Fibroblast of the aortic adventitia (primary cell): ENCODE data around the gene FBXO33. TPM values are rescaled to one million over a fixed set of nuclear protein-coding genes. Genes with fewer than 3 reads are reported as not detected.
A peak's percentile ranks its signal among the peaks of the same experiment; 100 is the strongest.

Experiments used
- DNase-seq: peaks from one replicate; pipeline ENCODE4 v3.0.0-alpha.2; 2010; ENCODE audit warnings: low read depth
- H3K4me3 ChIP-seq: 2 replicates; pipeline ENCODE4 v1.5.1; 2011; ENCODE audit warnings: low read depth, mild to moderate bottlenecking, control low read depth, low read length, moderate library complexity
- CTCF ChIP-seq: IDR thresholded peaks from 2 replicates; pipeline ENCODE4 v1.5.1; 2011; ENCODE audit warnings: mild to moderate bottlenecking, low read length, control low read depth, inconsistent platforms; ENCODE audit not compliant: insufficient read depth
- total RNA-seq: library from RNA; depleted of rRNA; stranded (reverse); fragments of >200 nt; gene quantifications from 2 replicates; pipeline ENCODE4 v1.2.3, GENCODE V29; 2012; ENCODE audit warnings: low replicate concordance

The FBXO33 gene
- total RNA-seq, 1 donor, result 17.5 TPM

DNA sequence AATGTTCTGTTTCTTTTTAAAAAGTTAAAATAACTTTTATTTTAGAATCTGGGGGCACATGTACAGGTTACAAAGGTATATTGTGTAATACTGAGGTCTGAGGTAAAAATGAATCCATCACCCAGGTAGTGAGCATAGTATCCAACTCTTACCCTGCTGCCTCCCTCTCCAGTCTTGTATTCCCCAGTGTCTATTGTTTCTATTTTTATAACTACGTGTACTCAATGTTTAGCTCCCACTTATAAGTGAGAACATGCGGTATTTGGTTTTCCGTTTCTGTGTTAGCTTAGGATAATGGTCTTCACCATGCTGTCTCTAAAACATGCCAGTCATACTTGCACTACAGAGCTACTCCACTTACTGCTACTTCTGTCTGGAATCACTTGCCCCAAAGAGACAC lies 8.4 kb downstream of the FBXO33 start:
- H3K4me3 ChIP-seq, result no peak overlapping the region
- DNase-seq, result no peak
- no peak for TF ChIP-seq CTCF

DNA sequence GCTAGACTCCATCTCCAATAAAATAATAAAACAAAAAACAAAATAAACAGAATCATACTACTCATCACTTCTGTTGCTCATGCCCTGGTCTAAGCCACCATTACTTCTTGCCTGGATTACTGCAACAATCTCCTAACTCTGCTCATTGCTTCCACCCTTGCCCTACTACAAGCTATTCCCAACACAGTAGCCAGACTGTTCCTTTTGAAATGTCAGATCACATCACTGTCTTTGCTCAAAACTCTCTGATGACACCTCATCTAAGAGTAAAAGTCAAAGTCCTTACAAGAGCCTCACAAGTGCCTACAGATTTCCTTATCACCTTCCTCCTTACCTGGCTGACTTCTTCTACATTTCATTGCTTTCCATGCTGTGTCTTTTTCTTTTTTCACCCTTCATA lies 10.0 kb downstream of the FBXO33 start:
- H3K4me3 ChIP-seq, result no peak overlapping the region
- no peak for DNase-seq
- no peak for TF ChIP-seq CTCF

GRCh38 chr14:39419272-39419671 lies 13.0 kb downstream of the FBXO33 start:
- no peak for DNase-seq
- peak; percentile 14 for TF ChIP-seq CTCF
- no peak overlapping the region for H3K4me3 ChIP-seq

DNA sequence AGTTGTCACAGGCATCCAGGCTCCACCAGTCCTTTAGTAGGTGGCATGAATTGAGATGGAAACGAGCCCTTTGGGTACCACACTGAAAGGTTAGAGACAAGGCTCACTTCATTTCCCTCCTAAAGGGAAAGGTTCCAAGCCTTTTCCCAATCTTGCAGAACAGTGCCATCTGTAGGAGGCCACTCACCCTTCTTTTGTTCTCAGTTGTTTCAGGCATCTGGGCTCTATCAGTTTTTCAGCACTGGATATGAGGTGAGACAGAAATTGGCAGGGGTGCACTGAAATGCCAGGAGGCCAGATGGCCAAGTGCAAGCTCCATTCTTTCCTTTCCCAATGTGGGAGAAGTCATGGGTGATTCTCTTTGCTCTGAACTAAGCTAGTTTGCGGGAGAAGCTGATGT lies 15.2 kb downstream of the FBXO33 start:
- peak; percentile 57 for DNase-seq
- peak; percentile 48 for TF ChIP-seq CTCF
- no peak overlapping the region for H3K4me3 ChIP-seq

- TF ChIP-seq CTCF, result no peak
- no peak overlapping the region for H3K4me3 ChIP-seq
- DNase-seq, result no peak
Observed at GRCh38 chr14:39416072-39416471, 16.2 kb downstream of the FBXO33 start.

DNA sequence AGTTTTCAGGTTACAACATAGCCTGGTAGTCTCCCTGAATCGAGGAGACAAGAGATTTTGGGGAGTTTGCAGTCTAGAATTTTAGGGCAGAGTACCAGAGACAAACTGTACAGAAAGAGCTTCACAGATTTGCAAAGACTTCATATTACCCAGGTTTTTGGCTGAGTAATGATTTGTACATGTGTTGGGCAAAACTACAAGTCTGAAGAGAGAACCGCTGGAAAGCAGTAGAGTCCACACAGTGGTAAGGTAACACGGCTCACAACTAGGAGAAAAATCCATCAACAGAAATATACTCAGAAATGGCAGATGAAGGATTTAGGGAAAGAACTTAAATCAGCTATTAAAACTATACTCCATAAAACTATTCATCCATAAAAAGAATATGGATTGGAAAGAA lies 25.7 kb downstream of the FBXO33 start:
- no peak for TF ChIP-seq CTCF
- H3K4me3 ChIP-seq, result no peak overlapping the region
- DNase-seq, result no peak

DNA sequence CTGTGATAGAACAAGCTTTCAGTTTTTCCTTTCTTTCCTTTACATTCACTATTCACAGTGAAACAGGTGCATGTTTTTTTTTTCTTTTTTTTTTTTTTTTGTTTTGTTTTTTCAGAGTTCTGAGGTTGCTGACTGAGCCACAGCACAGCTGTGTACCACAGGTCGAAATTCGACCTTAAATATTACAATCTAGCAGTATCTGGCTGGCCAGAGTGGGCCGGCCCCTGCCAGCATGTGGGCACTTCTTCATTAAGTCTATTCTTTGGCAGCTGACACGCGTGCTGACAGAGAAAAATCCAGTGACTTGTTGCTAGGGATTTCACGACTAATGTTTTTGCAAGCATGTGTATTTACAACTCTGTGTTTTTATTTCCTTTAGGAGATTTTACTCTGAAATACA lies 33.9 kb downstream of the FBXO33 start:
- H3K4me3 ChIP-seq, result no peak overlapping the region
- DNase-seq, result no peak
- TF ChIP-seq CTCF, result no peak
